Fibroblast of skin of back (primary cell): ENCODE data around the gene GADL1.

Source experiments
- DNase-seq: peaks from one replicate; pipeline ENCODE4 v3.0.0-alpha.2; 2013

Gene GADL1

GRCh38 chr3:30875505-30875904, 19.0 kb downstream of the GADL1 start:
- DNase-seq: no peak

GRCh38 chr3:30873671-30874070, 20.8 kb downstream of the GADL1 start:
- DNase-seq: no peak

GRCh38 chr3:30872879-30873278, 21.6 kb downstream of the GADL1 start:
- DNase-seq: no peak

DNA sequence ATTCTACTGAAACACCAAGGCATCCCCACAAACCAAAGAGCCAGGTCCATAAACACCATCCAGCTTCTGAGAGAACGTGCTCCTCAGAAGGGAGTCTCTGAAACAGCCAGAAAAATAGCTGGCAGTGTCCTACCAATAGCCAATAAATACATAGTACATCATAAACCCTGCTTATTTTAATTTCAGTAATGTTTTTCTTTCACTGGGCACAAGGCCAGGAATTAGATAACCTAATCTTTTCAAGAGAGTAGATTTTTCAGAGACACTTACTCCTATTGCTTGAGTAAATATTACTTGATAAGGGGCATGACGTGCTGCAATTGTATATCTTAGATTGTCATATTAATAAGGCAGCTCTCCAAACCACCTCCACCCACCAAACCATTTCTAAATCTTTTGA, 22.7 kb downstream of the GADL1 start:
- DNase-seq: peak; percentile 21

GRCh38 chr3:30864836-30865235, 29.6 kb downstream of the GADL1 start:
- peak; percentile 2 for DNase-seq

- DNase-seq: no peak
These were observed 30.3 kb downstream of the GADL1 start for GRCh38 chr3:30864132-30864531.

DNA sequence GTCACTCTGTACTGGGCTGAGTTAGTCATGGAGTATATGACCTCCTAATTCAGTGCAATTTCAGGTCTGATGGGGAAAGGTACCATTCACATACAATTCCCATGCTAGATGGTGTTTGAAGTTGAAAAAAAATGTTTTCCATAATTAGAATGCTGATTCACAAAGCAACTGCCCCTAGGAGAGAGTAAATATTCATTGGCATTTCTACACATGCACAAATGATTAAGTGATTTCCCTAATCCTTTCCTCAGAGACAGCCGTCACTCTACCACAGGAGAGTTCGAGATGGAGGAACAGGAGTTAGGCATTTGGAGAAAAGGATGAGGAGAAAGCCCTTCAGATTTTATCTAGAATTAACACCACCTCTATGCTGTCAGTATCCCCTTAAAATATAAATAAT, 32.5 kb downstream of the GADL1 start:
- no peak for DNase-seq

- DNase-seq: no peak
These were observed 35.5 kb downstream of the GADL1 start for GRCh38 chr3:30858894-30859389.

GRCh38 chr3:30855400-30856292, 38.8 kb downstream of the GADL1 start:
- DNase-seq: peak; percentile 23

DNA sequence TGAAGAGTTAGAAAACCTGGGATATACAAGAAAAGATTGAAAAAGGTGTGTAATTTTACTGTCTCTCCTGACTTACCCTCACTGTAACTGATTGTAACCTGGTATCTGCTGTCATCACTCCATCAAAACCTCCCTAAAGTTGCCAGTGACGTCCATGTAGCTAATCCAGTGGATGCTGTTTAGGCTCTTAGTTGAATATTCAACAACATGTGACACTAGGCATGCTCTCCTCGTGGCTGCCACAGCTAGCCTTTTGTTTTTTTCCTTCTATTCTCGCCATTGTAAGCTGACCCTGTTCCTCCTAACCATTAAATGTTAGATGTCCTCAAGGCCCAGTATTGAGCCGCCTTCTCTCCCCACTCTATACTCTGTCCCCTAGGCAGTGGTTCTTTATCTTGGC, 41.6 kb downstream of the GADL1 start:
- no peak for DNase-seq

GRCh38 chr3:30848087-30848779, 46.2 kb downstream of the GADL1 start:
- no peak for DNase-seq

GRCh38 chr3:30847592-30847991, 46.9 kb downstream of the GADL1 start:
- no peak for DNase-seq

- DNase-seq: no peak
These were observed 48.9 kb downstream of the GADL1 start for GRCh38 chr3:30845606-30846005.

DNA sequence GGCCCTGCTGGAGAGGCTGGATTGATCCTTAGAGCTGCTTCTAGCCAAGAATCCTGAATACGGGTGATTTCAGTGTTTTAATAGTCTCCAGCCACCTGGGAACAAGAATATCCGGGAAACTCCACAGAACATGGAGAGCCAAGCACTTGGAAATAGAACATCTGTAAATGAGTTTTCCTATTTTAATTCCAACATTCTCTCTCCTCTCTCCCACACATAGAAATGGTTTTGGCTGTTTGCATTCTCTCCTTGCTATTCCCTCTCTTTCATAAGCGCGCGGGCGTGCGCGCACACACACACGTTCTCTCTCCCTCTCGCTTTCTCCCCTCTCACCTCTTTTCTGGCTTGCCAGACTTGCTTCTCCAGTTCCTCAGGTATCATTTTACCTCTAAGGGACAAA, 50.6 kb downstream of the GADL1 start:
- DNase-seq: no peak

GRCh38 chr3:30836141-30836540, 58.3 kb downstream of the GADL1 start:
- no peak for DNase-seq

DNA sequence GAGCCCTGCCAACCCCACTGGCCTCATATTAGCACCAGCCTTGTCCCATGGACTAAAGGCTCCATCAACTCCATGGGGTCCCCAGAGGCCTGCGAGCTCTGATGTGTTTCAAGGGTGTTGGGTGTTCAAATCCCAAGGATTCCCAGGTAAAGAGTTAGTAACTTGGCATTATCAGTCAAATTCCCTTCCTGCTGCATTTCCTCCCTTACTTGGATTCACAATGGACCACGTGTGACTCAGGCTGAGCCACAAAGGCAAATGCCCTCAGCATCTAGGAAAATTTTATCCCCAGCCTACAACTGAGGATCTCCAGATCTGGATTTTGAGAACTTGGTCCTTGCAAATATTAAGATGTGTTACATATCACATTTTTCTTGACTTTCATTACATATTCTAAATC, 58.8 kb downstream of the GADL1 start:
- DNase-seq: no peak

DNA sequence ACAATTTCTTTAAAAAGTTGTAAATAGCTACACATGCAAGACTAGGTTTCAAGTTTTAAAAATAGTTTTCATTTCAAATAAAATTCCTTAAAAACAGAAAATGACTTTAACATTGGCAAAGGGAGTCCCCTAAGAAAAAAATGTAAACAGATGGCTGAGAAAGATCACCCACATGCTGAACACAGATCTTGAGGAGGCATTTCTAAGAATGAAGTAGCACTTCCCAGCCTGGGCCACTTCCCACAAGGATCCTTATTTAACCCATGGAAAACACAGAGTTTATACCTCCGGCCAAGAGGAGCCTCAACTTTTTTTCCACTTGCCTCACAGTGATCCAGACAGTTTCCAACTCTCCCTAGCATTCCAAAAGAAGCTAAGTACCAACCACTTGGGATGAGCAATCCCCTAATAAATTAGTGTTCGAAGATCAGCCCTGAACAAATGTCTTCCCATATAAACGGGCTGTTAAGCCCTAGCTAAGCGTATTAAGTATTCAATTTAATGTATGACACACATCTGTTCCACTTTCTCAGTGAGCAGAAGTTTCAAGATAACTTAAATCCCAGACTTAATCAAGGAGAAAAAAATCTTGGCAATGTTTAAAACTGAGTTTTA, 61.4 kb downstream of the GADL1 start:
- no peak for DNase-seq

- DNase-seq: no peak
These were observed 67.4 kb downstream of the GADL1 start for GRCh38 chr3:30827080-30827479.

DNA sequence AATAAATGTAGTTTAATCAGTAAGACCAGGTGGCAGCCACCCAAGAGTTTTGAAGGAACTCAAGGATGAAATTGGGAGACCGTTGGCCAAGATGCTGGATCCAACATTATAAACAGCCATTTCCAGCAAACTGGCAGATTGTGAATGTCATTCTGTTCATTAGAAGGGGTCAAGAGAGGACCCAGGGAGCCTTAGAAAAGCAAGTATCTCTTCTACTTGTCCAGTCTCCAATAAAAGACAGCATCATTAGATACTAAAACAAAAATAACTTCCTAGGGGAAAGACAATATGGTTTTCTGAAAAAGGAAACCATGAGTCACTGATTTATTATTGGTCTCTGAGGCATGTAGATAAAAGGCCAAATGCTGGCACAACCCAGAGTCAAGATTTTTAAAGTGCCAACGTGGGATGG, 67.9 kb downstream of the GADL1 start:
- peak; percentile 21 for DNase-seq

DNA sequence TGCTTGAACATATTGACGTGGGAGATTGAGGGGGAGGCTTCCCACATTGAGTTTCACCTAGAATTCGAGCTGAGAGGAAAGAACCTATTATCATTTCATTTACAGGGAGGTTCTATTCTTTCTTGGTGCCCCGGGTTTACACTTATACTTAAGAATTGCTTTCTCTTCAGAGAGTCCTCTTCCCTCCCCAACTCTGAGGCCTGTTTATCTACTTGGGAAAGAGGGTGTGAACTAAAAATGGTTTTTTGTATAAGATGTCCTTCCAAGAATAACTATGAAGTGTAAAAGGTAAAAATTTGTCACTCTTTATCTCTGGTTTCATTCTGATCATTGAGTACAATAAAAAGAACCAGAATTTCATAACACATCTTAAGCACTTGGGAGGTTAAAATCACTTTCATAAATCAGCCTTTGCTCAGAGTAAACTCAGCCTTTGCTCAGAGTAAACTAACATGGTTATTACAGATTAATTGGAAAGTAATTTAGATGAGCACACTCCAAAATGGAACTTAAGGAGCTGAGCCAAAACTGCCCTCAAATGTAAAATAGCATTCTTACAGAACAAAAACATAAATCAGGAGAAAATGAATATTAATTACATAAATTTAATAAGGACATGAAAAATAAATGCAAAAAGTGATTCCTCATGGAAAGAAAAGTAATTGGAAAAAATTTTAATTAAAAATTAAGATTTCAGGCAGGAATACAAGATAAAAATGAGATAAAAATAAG, 75.2 kb downstream of the GADL1 start:
- no peak for DNase-seq

GRCh38 chr3:30813734-30814133, 80.7 kb downstream of the GADL1 start:
- DNase-seq: no peak

- DNase-seq: no peak
These were observed 83.2 kb downstream of the GADL1 start for GRCh38 chr3:30811151-30811795.
